Endothelial cell of umbilical vein (primary cell): ENCODE results near the gene GPR160. TPM values are rescaled to one million over a fixed set of nuclear protein-coding genes. Genes with fewer than 3 reads are reported as not detected.

ENCODE experiments used
- BruUV-seq: library from RNA; stranded (reverse); fragments of 400-500 nt; replicated peaks from 2 replicates; lab custom pipeline; 2021; lab: Mats Ljungman, UMichigan
- CTCF ChIA-PET: fragments of 300-600, 350-600 bp; sonication (Branson Sonifier 250); formaldehyde crosslinking; loops from one replicate; lab custom pipeline; 2021; ENCODE audit warnings: antibody characterized with exemption, inconsistent platforms; lab: Charles Lee
- POLR2A ChIA-PET: fragments of 300-600, 350-600 bp; sonication (Branson Sonifier 250); formaldehyde crosslinking; loops from one replicate; lab custom pipeline; 2021; ENCODE audit warnings: antibody characterized with exemption, inconsistent platforms; lab: Charles Lee
- DNase-seq: peaks from one replicate; pipeline ENCODE4 v3.0.0-alpha.2; 2011; ENCODE audit warnings: low read depth, low spot score
- FAIRE-seq: peaks from 2 replicates; lab custom pipeline; 2011; peaks lifted over from hg19 to GRCh38; lab: Jason Lieb, UNC
- H2AFZ ChIP-seq: 2 replicates; pipeline ENCODE4 v1.6.0; 2012; ENCODE audit warnings: low read depth, low read length, control low read depth, inconsistent platforms
- H3K27ac ChIP-seq: 2 replicates; pipeline ENCODE4 v1.5.1; 2011; ENCODE audit warnings: low read depth, mild to moderate bottlenecking, control low read depth, low read length, moderate library complexity; ENCODE audit not compliant: insufficient read depth
- H3K27me3 ChIP-seq, 2 experiments: 2 replicates each; pipeline versions ENCODE4 v1.6.0 to v1.6.1; 2011; ENCODE audit warnings: low read length in 2 of 2, mixed read lengths in 1 of 2; ENCODE audit not compliant: control insufficient read depth in 2 of 2, insufficient read depth in 2 of 2
- H3K36me3 ChIP-seq, 2 experiments: 2 replicates in 1 of 2; 3 replicates in 1 of 2; pipeline ENCODE4 v1.5.1; 2011; ENCODE audit warnings: low read length in 2 of 2, mild to moderate bottlenecking in 1 of 2, moderate library complexity in 1 of 2; ENCODE audit not compliant: control insufficient read depth in 2 of 2, insufficient read depth in 2 of 2; ENCODE audit errors: extremely low read depth in 1 of 2
- H3K4me1 ChIP-seq: 3 replicates; pipeline ENCODE4 v1.5.1; 2011; ENCODE audit warnings: mild to moderate bottlenecking, low read length; ENCODE audit not compliant: control insufficient read depth, insufficient read depth; ENCODE audit errors: extremely low read depth
- H3K4me2 ChIP-seq: 2 replicates; pipeline ENCODE4 v1.6.1; 2011; ENCODE audit warnings: low read length, control low read depth, mixed read lengths; ENCODE audit not compliant: insufficient read depth
- H3K4me3 ChIP-seq, 3 experiments: fragments of 200-600 bp in 1 of 3; sonication (generic), shearing (Covaris generic) in 1 of 3; replicated peaks in 1 of 3; 2 replicates each; pipeline ENCODE4 v1.5.1; 2011 to 2016; ENCODE audit warnings: control low read depth in 3 of 3, low read length in 3 of 3, mild to moderate bottlenecking in 2 of 3, inconsistent platforms in 1 of 3, low read depth in 1 of 3, moderate library complexity in 1 of 3; ENCODE audit not compliant: insufficient read depth in 1 of 3
- H3K79me2 ChIP-seq: 2 replicates; pipeline ENCODE4 v1.6.0; 2012; ENCODE audit warnings: low read length, inconsistent platforms; ENCODE audit not compliant: control insufficient read depth, insufficient read depth
- H3K9ac ChIP-seq: replicated peaks from 2 replicates; pipeline ENCODE3; 2011; ENCODE audit warnings: low read length, control low read depth; ENCODE audit not compliant: insufficient read depth; ENCODE audit errors: extremely low read depth
- H3K9me1 ChIP-seq: replicated peaks from 3 replicates; pipeline ENCODE4 v1.6.0; 2011; ENCODE audit warnings: mild to moderate bottlenecking, low read length; ENCODE audit not compliant: control insufficient read depth, insufficient read depth; ENCODE audit errors: extremely low read depth
- H3K9me3 ChIP-seq: replicated peaks from 2 replicates; pipeline ENCODE4 v1.5.1; 2012; ENCODE audit warnings: low read length, inconsistent platforms; ENCODE audit not compliant: control insufficient read depth, insufficient read depth
- H4K20me1 ChIP-seq: replicated peaks from 2 replicates; pipeline ENCODE3; 2011; ENCODE audit warnings: mild to moderate bottlenecking, low read length; ENCODE audit not compliant: control insufficient read depth, insufficient read depth; ENCODE audit errors: extremely low read depth
- CTCF ChIP-seq, 2 donors: IDR thresholded peaks; 1 replicate in 1 of 2; 2 replicates in 1 of 2; pipeline ENCODE4 v1.5.1; 2011; ENCODE audit warnings: low read length in 2 of 2, mild to moderate bottlenecking in 2 of 2, moderate library complexity in 2 of 2, control low read depth in 1 of 2, inconsistent platforms in 1 of 2, low read depth in 1 of 2; ENCODE audit not compliant: insufficient read depth in 1 of 2; ENCODE audit errors: extremely low read depth in 1 of 2
- EZH2 ChIP-seq: IDR thresholded peaks from 2 replicates; pipeline ENCODE4 v1.6.1; 2012; ENCODE audit warnings: borderline replicate concordance, low read depth, mild to moderate bottlenecking, moderate library complexity, low read length, inconsistent platforms; ENCODE audit not compliant: severe bottlenecking
- FOS ChIP-seq: IDR thresholded peaks from 2 replicates; pipeline ENCODE4 v1.6.1; 2011; ENCODE audit warnings: mild to moderate bottlenecking, low read length, moderate library complexity, borderline replicate concordance; ENCODE audit not compliant: insufficient read depth
- GATA2 ChIP-seq: IDR thresholded peaks from 2 replicates; pipeline ENCODE4 v1.7.0; 2011; ENCODE audit warnings: low read depth, mild to moderate bottlenecking, moderate library complexity, mixed read lengths, low read length; ENCODE audit not compliant: insufficient read length, insufficient read depth
- JUN ChIP-seq: IDR thresholded peaks from 2 replicates; pipeline ENCODE4 v1.6.1; 2011; ENCODE audit warnings: borderline replicate concordance, low read depth; ENCODE audit not compliant: insufficient read length, insufficient read depth
- MAX ChIP-seq: IDR thresholded peaks from 2 replicates; pipeline ENCODE4 v1.6.1; 2011; ENCODE audit not compliant: insufficient read depth, insufficient read length
- MYC ChIP-seq: IDR thresholded peaks from one replicate; pipeline ENCODE4 v1.6.1; 2011; ENCODE audit warnings: mild to moderate bottlenecking, low read depth, low read length
- POLR2A ChIP-seq: IDR thresholded peaks from 2 replicates; pipeline ENCODE4 v1.6.1; 2012; ENCODE audit warnings: low read depth, mild to moderate bottlenecking, control low read depth, low read length
- POLR2AphosphoS5 ChIP-seq: IDR thresholded peaks from 2 replicates; pipeline ENCODE4 v1.6.1; 2012; ENCODE audit warnings: low read depth, mild to moderate bottlenecking, control low read depth, low read length, moderate library complexity; ENCODE audit not compliant: insufficient read depth
- dilution Hi-C: fragments of 300-500 bp; cut with MboI; formaldehyde crosslinking; loops from one replicate; pipeline ENCODE4 v1.15.0; 2019; ENCODE audit warnings: low sequenced_read_pairs; ENCODE audit not compliant: extremely low pct_ligation_motif_present
- intact Hi-C: fragments of 100-400 bp; cut with micrococcal nuclease; formaldehyde crosslinking; loops from one replicate; pipeline ENCODE4 v1.10.0; 2022
- polyA plus RNA-seq, 4 experiments: library from polyadenylated mRNA; depleted of rRNA in 3 of 4; stranded (reverse) in 3 of 4; unstranded in 1 of 4; fragments of >200 nt; gene quantifications; 2 replicates each; pipeline versions ENCODE4 v1.2.1 to v1.2.3, GENCODE V29; 2011 to 2012; ENCODE audit warnings: missing spikeins in 1 of 4
- total RNA-seq: library from RNA; stranded (reverse); gene quantifications from 2 replicates; pipeline ENCODE4 v1.2.3, GENCODE V29; 2021

Gene GPR160
- total and polyA plus RNA-seq, 2 donors (not counting 3 experiments of a cell fraction or from before 2014, with no cell fraction given): 0.39 to 1.3 TPM

GRCh38 chr3:170062769-170063168 is 25.0 kb downstream of the GPR160 start:
- no peak for TF ChIP-seq CTCF (IDR thresholded peaks at IDR 0.05; ENCODE audit: extremely low read depth in 1 of 2, insufficient read depth in 1 of 2, low read depth in 1 of 2, low read length in 2 of 2)
- no peak for TF ChIP-seq POLR2AphosphoS5
- TF ChIP-seq JUN: no peak
- no peak for TF ChIP-seq MYC
- TF ChIP-seq FOS: no peak
- no peak for TF ChIP-seq MAX
- no peak for TF ChIP-seq POLR2A
- no peak for TF ChIP-seq GATA2
- TF ChIP-seq EZH2: no peak
- DNase-seq (no peak), FAIRE-seq (no peak)
- Histone ChIP-seq H3K9ac (no peak overlapping the region), H3K27ac (no peak overlapping the region), H3K4me3 (no peak overlapping the region), H4K20me1 (no peaks in the 10 kb centered on the region), H3K27me3 (no peaks in the 10 kb centered on the region), H3K9me1 (no peaks in the 10 kb centered on the region), H3K4me2 (no peak overlapping the region), H2AFZ (no peak overlapping the region), H3K79me2 (no peaks in the 10 kb centered on the region), H3K36me3 (no peaks in the 10 kb centered on the region), H3K9me3 (no peaks in the 10 kb centered on the region), H3K4me1 (no peaks in the 10 kb centered on the region)
- ChIA-PET POLR2A (no interaction called here), CTCF (interaction anchor here (1.0 to 1.1 kb wide), 2 partner anchors 9 to 16 kb away, joined by 3 to 4 read pairs; no protein-coding TSS in a partner anchor)
- dilution Hi-C loops (no loop called here), intact Hi-C loops (no loop called here)
- no TSS peak for BruUV-seq
